Measurements from ENCODE around the gene EXTL1.

EXTL1 gene

GRCh38 chr1:26077524-26077923, 55.9 kb downstream of the EXTL1 start:
- TF ChIP-seq ZBTB7A (IDR thresholded peaks at IDR 0.05; ENCODE audit: low read depth) = no peak

- TF ChIP-seq TAF1 (IDR thresholded peaks at IDR 0.05; ENCODE audit: low read depth) (no peak), USF1 (IDR thresholded peaks at IDR 0.05) (0 out of 2 replicates have a peak, but pooled peaks have one; percentile 12), NFIC (IDR thresholded peaks at IDR 0.05) (no peak)
- TF ChIP-seq, protein P1, sequence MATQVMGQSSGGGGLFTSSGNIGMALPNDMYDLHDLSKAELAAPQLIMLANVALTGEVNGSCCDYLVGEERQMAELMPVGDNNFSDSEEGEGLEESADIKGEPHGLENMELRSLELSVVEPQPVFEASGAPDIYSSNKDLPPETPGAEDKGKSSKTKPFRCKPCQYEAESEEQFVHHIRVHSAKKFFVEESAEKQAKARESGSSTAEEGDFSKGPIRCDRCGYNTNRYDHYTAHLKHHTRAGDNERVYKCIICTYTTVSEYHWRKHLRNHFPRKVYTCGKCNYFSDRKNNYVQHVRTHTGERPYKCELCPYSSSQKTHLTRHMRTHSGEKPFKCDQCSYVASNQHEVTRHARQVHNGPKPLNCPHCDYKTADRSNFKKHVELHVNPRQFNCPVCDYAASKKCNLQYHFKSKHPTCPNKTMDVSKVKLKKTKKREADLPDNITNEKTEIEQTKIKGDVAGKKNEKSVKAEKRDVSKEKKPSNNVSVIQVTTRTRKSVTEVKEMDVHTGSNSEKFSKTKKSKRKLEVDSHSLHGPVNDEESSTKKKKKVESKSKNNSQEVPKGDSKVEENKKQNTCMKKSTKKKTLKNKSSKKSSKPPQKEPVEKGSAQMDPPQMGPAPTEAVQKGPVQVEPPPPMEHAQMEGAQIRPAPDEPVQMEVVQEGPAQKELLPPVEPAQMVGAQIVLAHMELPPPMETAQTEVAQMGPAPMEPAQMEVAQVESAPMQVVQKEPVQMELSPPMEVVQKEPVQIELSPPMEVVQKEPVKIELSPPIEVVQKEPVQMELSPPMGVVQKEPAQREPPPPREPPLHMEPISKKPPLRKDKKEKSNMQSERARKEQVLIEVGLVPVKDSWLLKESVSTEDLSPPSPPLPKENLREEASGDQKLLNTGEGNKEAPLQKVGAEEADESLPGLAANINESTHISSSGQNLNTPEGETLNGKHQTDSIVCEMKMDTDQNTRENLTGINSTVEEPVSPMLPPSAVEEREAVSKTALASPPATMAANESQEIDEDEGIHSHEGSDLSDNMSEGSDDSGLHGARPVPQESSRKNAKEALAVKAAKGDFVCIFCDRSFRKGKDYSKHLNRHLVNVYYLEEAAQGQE (IDR thresholded peaks at IDR 0.05; ENCODE audit: low read depth) = no peak
Observed at GRCh38 chr1:26078286-26079177, 57.0 kb downstream of the EXTL1 start.

GRCh38 chr1:26079178-26079563, 57.6 kb downstream of the EXTL1 start:
- no peak for TF ChIP-seq USF1 (IDR thresholded peaks at IDR 0.05)
- no peak for TF ChIP-seq TCF12 (IDR thresholded peaks at IDR 0.05; ENCODE audit: low read depth)
- TF ChIP-seq YY1 (IDR thresholded peaks at IDR 0.05; ENCODE audit: low read depth) = no peak
- no peak for TF ChIP-seq TEAD4 (IDR thresholded peaks at IDR 0.05)
- no peak for TF ChIP-seq CREB1 (IDR thresholded peaks at IDR 0.05; ENCODE audit: low read depth)
- TF ChIP-seq ZBTB7A (IDR thresholded peaks at IDR 0.05; ENCODE audit: low read depth) = no peak
- no peak for TF ChIP-seq MAX (IDR thresholded peaks at IDR 0.05)
- TF ChIP-seq EP300 (IDR thresholded peaks at IDR 0.05; ENCODE audit: borderline replicate concordance) = no peak
- no peak for TF ChIP-seq CEBPB (IDR thresholded peaks at IDR 0.05)
- TF ChIP-seq, protein P1 (IDR thresholded peaks at IDR 0.05; ENCODE audit: low read depth) = no peak
- TF ChIP-seq NFIC (IDR thresholded peaks at IDR 0.05) = no peak
- TF ChIP-seq RAD21 (IDR thresholded peaks at IDR 0.05; ENCODE audit: low read depth) = no peak
- TF ChIP-seq FOXM1 (IDR thresholded peaks at IDR 0.05; ENCODE audit: borderline replicate concordance, low read depth) = no peak
- no peak for TF ChIP-seq TAF1 (IDR thresholded peaks at IDR 0.05; ENCODE audit: low read depth)
- TF ChIP-seq EGR1 (IDR thresholded peaks at IDR 0.05) = no peak

DNA sequence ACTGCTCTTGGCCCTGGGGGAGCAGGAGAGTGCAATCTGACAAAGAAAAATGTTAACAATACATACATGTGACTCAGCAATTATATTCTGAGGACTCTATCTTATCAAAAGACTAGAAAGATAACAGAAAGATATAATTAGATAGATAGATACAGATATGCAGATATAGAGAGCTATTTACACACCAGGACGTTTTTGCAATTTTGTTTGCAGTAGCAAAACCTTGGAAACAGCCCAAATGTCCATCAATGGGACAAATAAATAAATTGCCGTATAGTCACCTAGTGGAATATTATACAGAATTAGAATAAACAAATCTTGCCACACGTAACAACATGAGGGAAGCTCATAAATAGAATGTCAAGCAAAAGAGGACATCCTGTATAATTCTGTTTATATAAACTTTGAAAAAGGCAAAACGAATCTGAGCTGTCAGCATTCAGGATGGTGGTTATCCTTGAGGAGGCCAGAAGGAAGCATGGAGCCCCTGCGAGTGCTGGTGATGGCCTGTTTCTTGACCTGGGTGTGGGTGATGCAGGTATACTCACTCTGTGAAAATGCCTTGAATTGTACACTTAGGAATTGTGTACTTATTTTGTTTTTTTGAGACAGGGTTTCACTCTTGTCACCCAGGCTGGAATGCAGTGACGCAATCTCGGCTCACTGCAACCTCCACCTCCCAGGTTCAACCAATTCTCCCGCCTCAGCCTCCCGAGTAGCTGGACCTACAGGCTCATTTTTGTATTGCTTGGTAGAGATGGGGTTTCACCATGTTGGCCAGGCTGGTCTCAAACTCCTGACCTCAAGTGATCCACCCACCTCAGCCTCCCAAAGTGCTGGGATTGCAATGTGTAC, 58.6 kb downstream of the EXTL1 start:
- TF ChIP-seq CEBPB (IDR thresholded peaks at IDR 0.05) (peak; percentile 82), MAX (IDR thresholded peaks at IDR 0.05) (no peak)

GRCh38 chr1:26081267-26082019, 59.9 kb downstream of the EXTL1 start:
- TF ChIP-seq CREB1 (IDR thresholded peaks at IDR 0.05; ENCODE audit: low read depth) = no peak
- TF ChIP-seq NFIC (IDR thresholded peaks at IDR 0.05) = no peak
- no peak for TF ChIP-seq RAD21 (IDR thresholded peaks at IDR 0.05; ENCODE audit: low read depth)
- TF ChIP-seq, protein P1 (IDR thresholded peaks at IDR 0.05; ENCODE audit: low read depth) = no peak
- no peak for TF ChIP-seq TAF1 (IDR thresholded peaks at IDR 0.05; ENCODE audit: low read depth)
- no peak for TF ChIP-seq MAX (IDR thresholded peaks at IDR 0.05)
- TF ChIP-seq TCF12 (IDR thresholded peaks at IDR 0.05; ENCODE audit: low read depth) = no peak
- TF ChIP-seq CEBPB (IDR thresholded peaks at IDR 0.05) = no peak
- no peak for TF ChIP-seq USF1 (IDR thresholded peaks at IDR 0.05)
- no peak for TF ChIP-seq ZBTB7A (IDR thresholded peaks at IDR 0.05; ENCODE audit: low read depth)
- TF ChIP-seq YY1 (IDR thresholded peaks at IDR 0.05; ENCODE audit: low read depth) = no peak
- TF ChIP-seq TEAD4 (IDR thresholded peaks at IDR 0.05) = no peak
- TF ChIP-seq EGR1 (IDR thresholded peaks at IDR 0.05) = no peak

All from Ishikawa (cell line).